ENCODE results near the gene IL27RA.
A peak's percentile ranks its signal among the peaks of the same experiment; 100 is the strongest.
"Not testable (repeated sequence)": the region's sequence is repeated elsewhere in the genome, so short reads cannot be mapped to it uniquely, and the experiment has no call there.

IL27RA gene

GRCh38 chr19:14030997-14031718 is 404 bp upstream of the IL27RA start:
- no peak for DNase-seq (ENCODE audit: low read depth)

GRCh38 chr19:14033946-14034345 is 2.4 kb downstream of the IL27RA start:
- no peak for DNase-seq (ENCODE audit: low read depth)

- not testable (repeated sequence) for DNase-seq (ENCODE audit: low read depth)
Measured at GRCh38 chr19:14035159-14035558, 3.6 kb downstream of the IL27RA start.

DNA sequence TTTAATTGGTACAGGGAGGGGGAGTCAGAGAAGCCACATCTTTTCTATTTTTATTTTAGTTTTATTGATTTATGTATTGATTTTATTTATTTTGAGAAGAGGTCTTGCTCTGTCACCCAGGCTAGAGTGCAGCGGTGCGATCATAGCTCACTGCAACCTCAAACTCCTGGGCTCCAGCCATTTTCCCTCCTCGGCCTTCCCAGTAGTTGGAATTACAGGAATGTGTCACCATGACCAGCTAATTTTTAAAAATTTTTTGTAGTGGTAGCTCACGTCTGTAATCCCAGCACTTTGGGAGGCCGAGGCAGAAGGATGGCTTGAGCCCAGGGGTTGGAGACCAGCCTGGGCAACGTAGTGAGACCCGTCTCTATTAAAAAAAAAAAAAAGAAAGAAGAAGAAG is 4.1 kb downstream of the IL27RA start:
- no peak for DNase-seq (ENCODE audit: low read depth)

- DNase-seq (ENCODE audit: low read depth): no peak
Measured at GRCh38 chr19:14039181-14039580, 7.6 kb downstream of the IL27RA start.

DNA sequence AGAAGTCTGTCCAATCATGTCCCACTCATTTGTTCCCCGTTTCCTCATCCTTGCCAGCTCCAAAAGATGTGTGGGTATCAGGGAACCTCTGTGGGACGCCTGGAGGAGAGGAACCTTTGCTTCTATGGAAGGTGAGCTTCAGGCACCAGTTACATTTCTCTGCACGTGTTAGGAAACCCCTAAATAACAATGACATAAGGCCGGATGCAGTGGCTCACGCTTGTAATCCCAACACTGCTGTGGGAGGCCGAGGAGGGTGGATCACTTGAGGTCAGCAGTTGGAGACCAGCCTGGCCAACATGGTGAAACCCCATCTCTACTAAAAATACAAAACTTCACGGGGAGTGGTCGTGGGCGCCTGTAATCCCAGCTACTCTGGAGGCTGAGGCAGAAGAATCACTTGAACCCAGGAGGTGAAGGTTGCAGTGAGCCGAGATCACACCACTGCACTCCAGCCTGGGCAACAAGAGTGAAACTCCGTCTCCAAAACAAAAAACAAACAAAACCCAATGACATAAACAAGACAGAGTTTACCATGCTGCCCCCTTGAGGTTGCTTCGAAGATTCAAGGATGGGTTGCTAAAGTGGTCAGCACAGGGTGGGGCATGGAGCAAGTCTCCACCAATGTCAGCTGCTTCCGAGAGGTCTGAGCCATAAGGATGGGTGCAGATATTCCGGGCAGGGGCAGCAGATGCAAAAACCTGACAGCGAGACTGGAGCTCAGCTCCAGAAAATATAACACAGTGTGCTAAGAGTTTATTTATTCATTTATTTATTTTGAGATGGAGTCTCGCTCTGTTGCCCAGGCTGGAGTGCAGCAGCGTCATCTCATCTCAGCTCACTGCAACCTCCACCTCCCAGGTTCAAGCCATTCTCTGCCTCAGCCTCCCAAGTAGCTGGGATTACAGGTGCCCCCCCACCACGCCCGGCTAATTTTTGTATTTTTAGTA is 11.4 kb downstream of the IL27RA start:
- DNase-seq (ENCODE audit: low read depth): not testable (repeated sequence)

- DNase-seq (ENCODE audit: low read depth): not testable (repeated sequence)
Measured at GRCh38 chr19:14047866-14048265, 16.3 kb downstream of the IL27RA start.

GRCh38 chr19:14048443-14049153 is 17.0 kb downstream of the IL27RA start:
- DNase-seq (ENCODE audit: low read depth): peak; percentile 64

DNA sequence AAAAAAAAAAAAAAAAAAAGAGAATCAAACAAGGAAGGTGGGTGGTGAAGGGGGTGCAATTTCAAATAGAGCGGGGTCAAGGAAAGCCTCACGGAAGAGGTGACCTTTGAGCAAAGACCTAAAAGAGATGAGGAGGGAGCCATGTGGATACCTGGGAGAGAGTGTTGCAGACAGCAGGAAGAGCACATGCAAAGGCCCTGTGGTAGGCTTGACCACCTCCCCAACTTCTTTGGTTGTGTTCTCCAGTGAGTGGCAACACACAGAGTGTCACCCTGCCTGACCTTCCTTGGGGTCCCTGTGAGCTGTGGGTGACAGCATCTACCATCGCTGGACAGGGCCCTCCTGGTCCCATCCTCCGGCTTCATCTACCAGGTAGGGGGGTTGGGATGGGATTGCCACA is 18.9 kb downstream of the IL27RA start:
- no peak for DNase-seq (ENCODE audit: low read depth)

DNA sequence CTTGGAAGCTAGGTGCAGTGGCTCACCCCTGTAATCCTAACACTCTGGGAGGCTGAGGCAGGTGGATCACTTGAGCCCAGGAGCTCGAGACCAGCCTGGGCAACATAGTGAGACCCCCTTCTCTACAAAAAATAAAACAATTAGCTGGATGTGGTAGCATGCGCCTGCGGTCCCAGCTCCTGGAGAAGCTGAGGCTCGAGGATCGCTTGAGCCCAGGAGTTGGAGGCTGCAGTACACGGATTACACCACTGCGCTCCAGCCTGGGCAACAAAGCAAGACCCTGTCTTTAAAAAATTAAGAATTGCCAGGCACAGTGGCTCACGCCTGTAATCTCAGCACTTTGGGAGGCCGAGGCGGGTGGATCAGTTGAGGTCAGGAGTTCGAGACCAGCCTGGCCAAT is 19.4 kb downstream of the IL27RA start:
- DNase-seq (ENCODE audit: low read depth): not testable (repeated sequence)

DNA sequence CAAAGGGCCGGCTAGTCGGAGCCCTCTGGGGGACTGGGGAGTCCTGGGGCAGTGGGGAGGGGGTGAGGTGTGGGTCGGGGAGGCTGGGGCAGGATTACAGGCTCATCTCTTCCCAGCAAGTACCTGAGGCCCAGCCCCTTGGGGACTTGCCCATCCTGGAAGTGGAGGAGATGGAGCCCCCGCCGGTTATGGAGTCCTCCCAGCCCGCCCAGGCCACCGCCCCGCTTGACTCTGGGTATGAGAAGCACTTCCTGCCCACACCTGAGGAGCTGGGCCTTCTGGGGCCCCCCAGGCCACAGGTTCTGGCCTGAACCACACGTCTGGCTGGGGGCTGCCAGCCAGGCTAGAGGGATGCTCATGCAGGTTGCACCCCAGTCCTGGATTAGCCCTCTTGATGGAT is 20.4 kb downstream of the IL27RA start:
- DNase-seq (ENCODE audit: low read depth): no peak

DNA sequence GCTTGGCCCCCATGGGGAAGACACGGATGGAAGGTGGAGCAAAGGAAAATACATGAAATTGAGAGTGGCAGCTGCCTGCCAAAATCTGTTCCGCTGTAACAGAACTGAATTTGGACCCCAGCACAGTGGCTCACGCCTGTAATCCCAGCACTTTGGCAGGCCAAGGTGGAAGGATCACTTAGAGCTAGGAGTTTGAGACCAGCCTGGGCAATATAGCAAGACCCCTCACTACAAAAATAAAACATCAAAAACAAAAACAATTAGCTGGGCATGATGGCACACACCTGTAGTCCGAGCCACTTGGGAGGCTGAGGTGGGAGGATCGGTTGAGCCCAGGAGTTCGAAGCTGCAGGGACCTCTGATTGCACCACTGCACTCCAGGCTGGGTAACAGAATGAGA is 20.9 kb downstream of the IL27RA start:
- no peak for DNase-seq (ENCODE audit: low read depth)

DNA sequence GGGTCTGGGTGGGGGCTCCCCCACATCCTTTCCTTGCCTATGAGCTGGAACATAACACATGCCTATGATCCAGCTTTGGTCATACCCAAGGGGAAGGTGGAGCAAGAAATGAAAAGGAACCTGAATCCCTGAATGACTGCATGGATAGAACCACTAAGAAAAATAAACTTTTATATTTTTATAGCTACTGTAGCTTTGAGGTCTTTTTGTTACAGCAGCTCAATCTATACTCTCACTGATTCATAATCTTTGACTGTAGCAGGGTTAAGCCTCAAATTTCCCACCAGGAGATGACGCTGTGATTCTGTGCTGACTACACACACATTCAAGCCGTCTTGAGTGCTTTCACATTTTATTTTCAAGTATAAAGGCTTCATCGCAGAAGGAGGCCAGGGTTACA is 21.5 kb downstream of the IL27RA start:
- DNase-seq (ENCODE audit: low read depth): no peak

DNA sequence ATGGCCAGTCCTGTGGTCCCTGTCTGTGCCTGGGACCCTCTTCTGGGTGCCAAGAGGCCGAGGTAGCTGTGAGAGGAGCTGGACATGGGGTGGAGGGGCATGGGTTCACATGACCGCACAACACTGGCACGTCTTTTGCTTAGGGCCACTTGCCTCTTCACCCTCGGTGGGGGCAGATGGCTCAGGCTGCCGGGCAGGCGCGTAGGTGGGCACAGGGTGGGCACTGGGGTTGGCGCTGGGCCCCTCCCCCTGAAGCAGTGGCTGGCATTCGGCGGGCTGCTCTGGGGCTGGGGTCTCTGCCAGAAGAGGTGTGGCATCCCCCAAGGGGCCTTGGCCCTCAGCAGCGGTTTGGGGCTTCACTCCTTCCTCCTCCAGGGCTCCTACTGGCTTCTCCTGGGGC is 21.9 kb downstream of the IL27RA start:
- DNase-seq (ENCODE audit: low read depth): no peak

DNA sequence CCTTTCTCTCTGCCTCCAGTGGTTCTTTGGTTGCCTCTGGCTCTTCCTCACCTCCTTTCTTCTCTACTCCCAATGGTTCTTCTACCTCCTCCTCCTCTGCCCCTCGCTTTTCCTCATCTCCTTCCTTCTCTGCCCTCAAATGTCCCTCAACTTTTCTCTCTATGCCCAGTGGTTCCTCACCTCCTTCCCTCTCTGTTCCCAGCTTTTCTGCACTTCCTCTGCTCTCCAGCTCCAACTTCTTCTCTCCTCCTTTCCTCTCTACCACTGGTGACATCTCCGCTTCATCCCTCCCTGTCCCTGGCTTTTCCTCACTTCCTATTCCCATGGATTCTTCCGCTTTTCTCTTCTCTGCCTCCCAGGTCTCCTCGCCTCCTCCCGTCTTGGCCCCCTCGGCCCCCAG is 22.5 kb downstream of the IL27RA start:
- DNase-seq (ENCODE audit: low read depth): no peak

GRCh38 chr19:14054721-14055120 is 23.2 kb downstream of the IL27RA start:
- DNase-seq (ENCODE audit: low read depth): no peak

GRCh38 chr19:14055396-14055795 is 23.8 kb downstream of the IL27RA start:
- no peak for DNase-seq (ENCODE audit: low read depth)

DNA sequence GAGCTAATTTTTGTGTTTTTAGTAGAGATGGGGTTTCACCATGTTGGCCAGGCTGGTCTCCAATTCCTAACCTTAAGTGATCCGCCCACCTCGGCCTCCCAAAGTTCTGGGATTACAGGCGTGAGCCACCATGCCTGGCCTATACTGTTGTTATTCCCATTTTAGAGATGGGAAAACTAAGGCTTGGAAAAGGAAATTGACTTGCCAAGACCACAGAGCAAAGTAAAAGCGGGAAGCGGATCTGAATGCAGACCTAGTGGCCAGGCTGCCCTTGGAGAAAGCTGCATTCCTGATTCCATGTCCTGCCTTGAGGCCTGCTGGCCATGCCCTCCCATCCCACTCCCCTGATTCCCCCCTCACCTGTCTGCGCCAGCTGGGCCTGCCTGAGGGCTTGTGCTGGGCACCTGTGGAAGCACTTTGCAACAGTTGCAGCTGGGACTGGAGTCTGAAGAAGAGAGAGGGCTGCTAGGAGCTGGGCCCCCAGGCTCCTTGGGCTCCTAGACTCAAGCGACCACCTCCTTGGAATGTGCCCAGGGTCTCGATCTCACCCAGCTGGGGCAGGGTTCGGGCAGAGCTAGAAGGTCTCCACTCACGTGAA is 24.6 kb downstream of the IL27RA start:
- DNase-seq (ENCODE audit: low read depth): no peak

- no peak for DNase-seq (ENCODE audit: low read depth)
Measured at GRCh38 chr19:14056741-14057356, 25.3 kb downstream of the IL27RA start.

DNA sequence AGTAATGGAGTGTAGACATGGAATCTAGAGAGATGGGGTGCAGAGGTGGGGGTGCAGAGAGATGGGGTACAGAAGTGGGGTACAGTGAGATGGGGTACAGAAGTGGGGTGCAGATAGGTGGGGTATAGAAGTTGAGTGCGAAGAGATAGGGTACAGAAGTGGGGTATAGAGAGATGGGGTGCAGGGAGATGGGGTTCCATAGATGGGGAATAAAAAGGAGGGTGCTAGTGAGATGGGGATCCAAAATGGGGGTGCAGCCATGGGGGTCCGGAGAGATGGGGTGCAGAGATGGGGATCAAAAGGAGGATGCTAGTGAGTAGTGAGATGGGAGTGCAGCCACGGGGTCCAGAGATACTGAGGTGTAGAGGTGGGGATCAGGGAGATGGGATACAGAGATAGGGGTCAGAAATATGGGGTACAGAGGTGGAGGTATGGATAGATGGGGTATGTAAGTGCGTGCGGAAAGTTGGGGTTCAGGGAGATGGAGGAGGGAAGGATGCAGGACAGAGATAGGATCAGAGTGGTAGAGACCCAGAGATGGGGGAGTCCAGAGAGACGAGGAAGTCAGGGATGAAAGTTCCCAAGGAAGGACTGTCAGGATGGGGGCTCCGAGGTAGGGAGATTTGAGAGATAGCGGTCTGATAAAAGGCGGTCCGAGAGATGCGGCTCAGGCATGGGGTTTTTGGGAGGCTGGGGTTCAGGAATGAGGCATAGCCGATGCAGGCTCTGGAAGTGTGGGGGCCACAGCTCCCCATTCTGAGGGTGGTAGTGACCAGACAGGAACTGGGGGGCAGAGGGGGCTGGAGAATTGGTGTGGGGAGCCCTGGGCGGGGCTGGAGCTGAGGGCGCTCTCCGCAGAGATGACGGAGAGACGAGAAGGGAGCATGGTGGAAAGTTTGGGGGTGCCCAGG is 26.9 kb downstream of the IL27RA start:
- no peak for DNase-seq (ENCODE audit: low read depth)

DNA sequence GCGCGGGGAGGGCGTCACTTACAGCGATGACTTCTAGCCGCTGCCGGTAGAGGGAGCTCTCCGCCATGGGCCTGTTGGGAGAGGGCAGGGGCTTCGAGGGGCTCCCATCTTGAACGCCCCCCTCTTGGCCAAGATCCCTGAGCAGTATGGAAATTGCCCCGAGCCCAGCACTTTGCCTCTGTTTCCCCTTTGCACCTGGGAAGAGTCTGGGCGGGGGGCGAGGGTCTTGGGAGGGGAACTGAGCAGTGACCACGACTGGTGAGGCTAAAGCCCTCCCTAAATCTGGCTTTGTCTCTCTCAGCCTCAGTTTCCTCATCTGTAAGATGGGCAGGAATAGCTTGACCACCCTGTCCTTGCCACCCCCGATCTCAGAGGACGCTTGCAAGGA is 27.5 kb downstream of the IL27RA start:
- DNase-seq (ENCODE audit: low read depth): peak; percentile 33

Data from stimulated activated CD8-positive, alpha-beta memory T cell treated with anti-CD3 and anti-CD28 coated beads, Interleukin-7, amount 100 ng/mL, for 24 hours (primary cell).